ENCODE data around the gene KIF7. TPM values are rescaled to one million over a fixed set of nuclear protein-coding genes. Genes with fewer than 3 reads are reported as not detected.
A peak's percentile ranks its signal among the peaks of the same experiment; 100 is the strongest.

KIF7 gene
- polyA plus RNA-seq, 3 donors = not detected

DNA sequence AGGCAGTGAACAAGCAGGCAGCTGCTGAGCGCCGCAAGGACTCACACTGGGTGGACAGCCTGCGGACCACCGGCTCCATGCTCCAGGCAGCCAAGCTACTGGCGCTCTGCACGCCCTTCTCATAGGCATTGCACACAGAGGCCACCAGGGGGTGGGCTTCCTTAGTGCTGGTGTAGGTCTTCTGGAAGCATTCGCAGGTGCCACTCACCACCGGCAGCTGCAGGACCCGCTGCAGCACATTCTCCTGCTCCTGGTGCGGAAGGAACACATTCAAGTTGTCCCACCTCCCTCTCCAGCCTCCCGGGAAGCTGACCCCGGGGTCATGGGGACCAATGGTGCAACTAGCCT lies 17.9 kb upstream of the KIF7 start:
- no peak overlapping the region for H3K4me3 ChIP-seq (replicated peaks in 1 of 3; ENCODE audit: low read depth in 2 of 3, low read length in 3 of 3)
- no peak overlapping the region for H3K9ac ChIP-seq (ENCODE audit: insufficient read depth, low read length, poor library complexity, severe bottlenecking)
- no peak overlapping the region for H3K27ac ChIP-seq (ENCODE audit: low read depth in 1 of 2, low read length in 2 of 2)
- H3K9me3 ChIP-seq (replicated peaks in 1 of 2; ENCODE audit: control insufficient read depth in 1 of 2, insufficient read depth in 1 of 2, low read length in 2 of 2) = no peaks in the 10 kb centered on the region
- peaks cover 0 to 7% (median 2%) of the 10 kb centered on the region in 3 donors for H3K27me3 Mint-ChIP-seq (ENCODE audit: low read depth in 3 of 3)
- no peaks in the 10 kb centered on the region for H3K79me2 ChIP-seq (ENCODE audit: insufficient read depth, low read length)
- peaks cover 0 to 3% (median 0%) of the 10 kb centered on the region in 7 donors for H3K9me3 Mint-ChIP-seq
- no peak overlapping the region for H3K27ac Mint-ChIP-seq
- no peaks in the 10 kb centered on the region for H4K20me1 ChIP-seq (ENCODE audit: insufficient read depth, low read length)
- H3K4me3 Mint-ChIP-seq = no peak overlapping the region
- no peaks in the 10 kb centered on the region for H3K4me1 Mint-ChIP-seq
- intact Hi-C loops (cut with micrococcal nuclease) = no loop called here
- TF ChIP-seq, protein P1, sequence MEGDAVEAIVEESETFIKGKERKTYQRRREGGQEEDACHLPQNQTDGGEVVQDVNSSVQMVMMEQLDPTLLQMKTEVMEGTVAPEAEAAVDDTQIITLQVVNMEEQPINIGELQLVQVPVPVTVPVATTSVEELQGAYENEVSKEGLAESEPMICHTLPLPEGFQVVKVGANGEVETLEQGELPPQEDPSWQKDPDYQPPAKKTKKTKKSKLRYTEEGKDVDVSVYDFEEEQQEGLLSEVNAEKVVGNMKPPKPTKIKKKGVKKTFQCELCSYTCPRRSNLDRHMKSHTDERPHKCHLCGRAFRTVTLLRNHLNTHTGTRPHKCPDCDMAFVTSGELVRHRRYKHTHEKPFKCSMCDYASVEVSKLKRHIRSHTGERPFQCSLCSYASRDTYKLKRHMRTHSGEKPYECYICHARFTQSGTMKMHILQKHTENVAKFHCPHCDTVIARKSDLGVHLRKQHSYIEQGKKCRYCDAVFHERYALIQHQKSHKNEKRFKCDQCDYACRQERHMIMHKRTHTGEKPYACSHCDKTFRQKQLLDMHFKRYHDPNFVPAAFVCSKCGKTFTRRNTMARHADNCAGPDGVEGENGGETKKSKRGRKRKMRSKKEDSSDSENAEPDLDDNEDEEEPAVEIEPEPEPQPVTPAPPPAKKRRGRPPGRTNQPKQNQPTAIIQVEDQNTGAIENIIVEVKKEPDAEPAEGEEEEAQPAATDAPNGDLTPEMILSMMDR (IDR thresholded peaks at IDR 0.05) = peak; percentile 47
- WGBS (ENCODE audit: insufficient coverage) = 84% methylated on average over 9 of the region's 12 CpGs
- no peak overlapping the region for H3K4me2 ChIP-seq (replicated peaks; ENCODE audit: extremely low read depth, low read length, poor library complexity, severe bottlenecking)
- no peak for DNase-seq
- no peaks in the 10 kb centered on the region for H3K36me3 Mint-ChIP-seq
- no peaks in the 10 kb centered on the region for H3K36me3 ChIP-seq (replicated peaks in 1 of 2; ENCODE audit: control insufficient read depth in 1 of 2, insufficient read depth in 2 of 2, low read length in 2 of 2)
- no peak overlapping the region for H2AFZ ChIP-seq (ENCODE audit: insufficient read depth, low read depth, low read length, poor library complexity, severe bottlenecking)
- no peaks in the 10 kb centered on the region for H3K4me1 ChIP-seq (ENCODE audit: control insufficient read depth in 1 of 2, insufficient read depth in 2 of 2, low read length in 2 of 2)
- no peaks in the 10 kb centered on the region for H3K27me3 ChIP-seq (ENCODE audit: control insufficient read depth in 2 of 2, insufficient read depth in 2 of 2, low read length in 2 of 2)

DNA sequence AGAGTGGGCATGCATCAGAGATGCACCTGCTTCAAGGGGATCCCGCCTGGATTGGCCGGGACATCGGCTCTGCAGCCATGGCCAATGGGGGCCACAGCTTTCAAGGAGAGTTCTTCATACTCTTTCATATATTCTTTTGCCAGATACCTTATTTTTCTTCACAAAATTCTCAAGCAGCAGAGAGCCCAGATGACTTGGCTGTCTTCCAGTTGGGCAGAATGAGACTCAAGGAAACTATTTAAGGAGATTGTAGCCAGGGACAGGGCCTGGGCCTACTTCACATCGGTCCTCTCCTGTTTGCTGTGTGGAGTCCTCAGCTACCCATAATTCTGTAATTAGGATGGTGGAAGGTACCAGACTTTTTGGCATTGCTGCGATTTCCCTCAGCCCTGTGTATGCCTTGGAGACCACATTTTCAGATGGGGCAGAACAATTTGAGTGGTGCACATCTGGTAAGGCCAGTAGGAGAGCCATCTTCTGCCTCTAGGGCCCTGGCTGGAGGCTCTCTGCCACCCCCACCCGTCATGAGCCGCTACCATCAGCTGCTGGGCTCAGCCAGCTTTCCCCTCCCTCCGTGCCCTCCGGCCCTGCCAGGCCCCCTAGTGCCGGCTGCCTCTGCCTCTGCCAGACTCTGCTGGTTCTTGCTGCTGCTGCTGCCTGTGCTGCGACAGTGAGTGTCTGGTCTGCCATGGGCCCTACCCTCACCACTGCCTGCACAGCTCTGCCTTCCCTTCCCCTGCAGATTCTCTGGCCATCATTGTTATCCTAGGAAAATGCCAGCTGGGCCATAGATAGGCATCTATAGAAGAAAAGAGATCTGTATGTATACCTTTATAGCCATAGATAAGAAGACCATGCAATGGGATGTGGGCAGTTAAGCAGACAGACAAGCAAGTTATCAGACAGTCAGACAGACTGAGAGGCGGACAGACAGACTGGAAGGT lies 17.2 kb upstream of the KIF7 start:
- Histone ChIP-seq H3K9ac (ENCODE audit: insufficient read depth, low read length, poor library complexity, severe bottlenecking) (no peak overlapping the region), H3K4me1 (ENCODE audit: control insufficient read depth in 1 of 2, insufficient read depth in 2 of 2, low read length in 2 of 2) (no peaks in the 10 kb centered on the region), H3K36me3 (replicated peaks in 1 of 2; ENCODE audit: control insufficient read depth in 1 of 2, insufficient read depth in 2 of 2, low read length in 2 of 2) (no peaks in the 10 kb centered on the region), H3K27ac (ENCODE audit: low read depth in 1 of 2, low read length in 2 of 2) (no peak overlapping the region), H3K9me3 (replicated peaks in 1 of 2; ENCODE audit: control insufficient read depth in 1 of 2, insufficient read depth in 1 of 2, low read length in 2 of 2) (no peaks in the 10 kb centered on the region), H3K4me2 (replicated peaks; ENCODE audit: extremely low read depth, low read length, poor library complexity, severe bottlenecking) (no peak overlapping the region), H3K4me3 (replicated peaks in 1 of 3; ENCODE audit: low read depth in 2 of 3, low read length in 3 of 3) (no peak overlapping the region), H3K27me3 (ENCODE audit: control insufficient read depth in 2 of 2, insufficient read depth in 2 of 2, low read length in 2 of 2) (no peaks in the 10 kb centered on the region), H2AFZ (ENCODE audit: insufficient read depth, low read depth, low read length, poor library complexity, severe bottlenecking) (no peak overlapping the region), H3K79me2 (ENCODE audit: insufficient read depth, low read length) (no peaks in the 10 kb centered on the region), H4K20me1 (ENCODE audit: insufficient read depth, low read length) (no peaks in the 10 kb centered on the region)
- no peaks in the 10 kb centered on the region for H3K36me3 Mint-ChIP-seq
- H3K9me3 Mint-ChIP-seq = peaks cover 0 to 6% (median 0%) of the 10 kb centered on the region in 7 donors
- 97% methylated on average over 7 of the region's 12 CpGs for WGBS (ENCODE audit: insufficient coverage)
- intact Hi-C loops (cut with micrococcal nuclease) = no loop called here
- H3K4me3 Mint-ChIP-seq = no peak overlapping the region
- H3K4me1 Mint-ChIP-seq = no peaks in the 10 kb centered on the region
- TF ChIP-seq, protein P1 (IDR thresholded peaks at IDR 0.05) = no peak
- no peak overlapping the region for H3K27ac Mint-ChIP-seq
- no peak for DNase-seq
- peaks cover 0 to 7% (median 3%) of the 10 kb centered on the region in 3 donors for H3K27me3 Mint-ChIP-seq (ENCODE audit: low read depth in 3 of 3)
